Activated CD8-positive, alpha-beta memory T cell treated with anti-CD3 and anti-CD28 coated beads, Interleukin-2, amount 50 U/mL, for 48 hours (primary cell): ENCODE measurements around the gene PIGS.
"Not testable (repeated sequence)": the region's sequence is repeated elsewhere in the genome, so short reads cannot be mapped to it uniquely, and the experiment has no call there.

Source experiments
- DNase-seq: peaks from one replicate; pipeline ENCODE4 v3.0.0-alpha.2; 2020

The PIGS gene

DNA sequence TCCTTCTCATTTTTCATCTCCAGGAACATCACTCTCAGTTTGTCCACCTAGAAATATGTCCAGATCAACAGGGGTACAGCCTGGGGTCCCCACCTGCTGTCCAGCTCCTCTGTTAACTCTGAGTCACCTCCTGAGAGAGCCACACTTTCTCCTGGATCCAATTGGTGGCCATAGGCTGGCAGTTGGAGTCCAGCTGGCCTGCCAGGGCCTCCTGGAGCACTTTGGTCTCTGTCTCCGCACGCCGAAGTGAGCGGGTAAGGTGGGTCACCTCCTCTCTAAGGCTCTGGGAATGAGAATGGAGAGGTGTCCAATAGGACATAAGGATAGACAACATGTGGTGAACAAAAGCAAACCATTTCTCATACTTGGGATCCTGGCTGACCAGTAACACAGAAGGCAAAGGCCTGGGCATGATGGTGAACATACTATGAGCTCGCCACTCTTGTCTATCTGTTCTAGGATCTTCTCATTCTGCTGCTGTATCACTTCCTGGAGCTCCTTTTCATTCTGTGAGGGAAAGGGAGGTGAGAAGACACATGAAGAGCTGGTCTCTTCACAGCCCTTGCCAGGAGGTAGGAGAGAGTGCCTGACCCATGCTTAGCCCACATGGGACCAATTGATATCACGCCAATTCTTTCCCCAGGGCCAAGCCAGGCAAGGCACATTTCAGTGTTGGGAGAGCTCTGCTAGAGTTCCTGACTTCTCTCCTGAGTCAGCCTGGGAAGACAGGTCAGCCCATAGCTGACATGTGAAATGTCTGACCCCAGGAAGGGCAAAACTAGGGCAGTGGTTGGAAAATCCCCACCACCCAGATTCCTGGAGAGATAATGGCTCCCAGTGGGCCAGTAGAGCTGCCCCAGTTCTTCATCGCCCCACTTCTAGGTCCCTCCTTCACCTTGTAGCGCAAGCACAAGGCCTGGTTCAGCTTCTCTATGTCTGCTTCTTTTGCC is 7.2 kb upstream of the PIGS start:
- no peak for DNase-seq

DNA sequence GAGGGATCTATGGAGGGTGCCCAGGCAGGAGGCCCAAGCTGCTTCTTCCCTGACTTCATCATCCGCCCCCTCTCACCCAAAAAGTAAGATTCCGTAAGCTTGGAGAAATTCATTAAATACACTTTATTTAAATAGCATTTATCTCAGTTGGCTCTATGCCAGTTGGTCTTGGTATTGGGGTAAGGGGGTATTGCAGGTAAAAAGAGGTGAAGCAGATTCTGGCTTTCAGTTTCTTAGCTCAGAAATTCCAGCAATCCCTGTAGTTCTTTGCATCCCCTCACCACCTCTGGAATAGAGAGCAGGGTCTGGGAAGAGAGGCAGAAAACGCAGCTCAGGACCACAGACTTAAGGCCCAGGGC is 6.1 kb upstream of the PIGS start:
- DNase-seq, result no peak

DNA sequence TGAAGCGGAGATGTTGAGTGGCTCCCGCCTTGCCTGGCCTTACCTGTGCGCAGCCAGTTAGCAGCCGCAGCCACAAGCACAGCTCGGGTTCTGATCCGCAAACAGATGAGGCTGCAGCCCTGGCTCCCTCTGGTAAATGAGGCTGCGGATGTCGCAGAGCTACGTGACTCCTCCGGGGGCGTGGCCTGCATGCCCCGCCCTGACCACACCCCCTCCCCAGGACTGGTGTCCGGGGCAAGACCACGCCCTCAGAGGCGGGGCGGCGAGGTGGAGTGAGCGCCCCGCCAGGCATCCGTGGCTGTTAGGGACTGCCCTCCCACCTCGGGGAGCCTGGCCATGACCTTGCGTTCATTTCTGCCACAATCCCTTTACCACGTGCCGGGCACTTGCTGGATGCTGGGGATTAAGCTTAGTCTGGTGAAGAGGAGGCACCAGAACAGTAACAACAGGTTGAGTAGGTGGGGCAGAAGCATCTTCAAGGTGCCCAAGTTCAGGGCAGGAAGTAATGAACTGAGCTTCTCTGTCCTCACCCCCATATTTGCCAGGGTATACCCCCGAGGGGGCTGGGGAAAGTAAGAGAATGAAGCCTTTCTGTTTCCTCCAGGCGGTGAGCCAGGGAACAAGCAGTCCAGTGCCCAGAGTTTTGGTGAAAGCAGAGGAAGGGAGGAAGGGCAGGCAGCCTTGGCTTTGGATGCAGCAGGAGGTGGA is 5.6 kb upstream of the PIGS start, which contains the start of gene ALDOC:
ALDOC (minus strand) TSS at position 138 of the 708 bp plus-strand sequence. CDS start 1,363 bp downstream, outside the sequence.
- peak; percentile 98 for DNase-seq

DNA sequence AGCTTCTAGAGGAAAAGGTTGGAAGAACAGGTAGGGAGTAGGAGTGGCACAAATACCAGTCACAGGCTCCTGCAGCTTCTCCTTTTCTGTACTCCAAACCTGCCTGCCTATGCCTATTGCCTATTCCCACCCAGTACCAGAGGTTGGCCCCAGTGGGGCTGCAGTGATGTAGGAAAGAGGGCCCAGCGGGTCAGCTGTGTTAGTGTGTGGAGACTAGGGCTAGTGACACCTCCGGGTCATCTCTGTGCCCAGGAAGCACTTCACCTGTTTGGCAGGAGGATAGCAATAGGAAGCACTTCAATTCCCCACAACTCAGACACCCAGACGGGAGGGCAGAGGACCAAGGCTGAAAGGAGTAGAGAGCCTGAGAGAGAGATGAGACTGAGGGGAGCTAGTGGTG is 4.7 kb upstream of the PIGS start:
- not testable (repeated sequence) for DNase-seq

- DNase-seq, result no peak
These were observed 3.9 kb upstream of the PIGS start for GRCh38 chr17:28575126-28575795.

GRCh38 chr17:28574526-28574925 is 3.2 kb upstream of the PIGS start:
- no peak for DNase-seq

GRCh38 chr17:28573966-28574480 is 2.7 kb upstream of the PIGS start:
- DNase-seq, result no peak

DNA sequence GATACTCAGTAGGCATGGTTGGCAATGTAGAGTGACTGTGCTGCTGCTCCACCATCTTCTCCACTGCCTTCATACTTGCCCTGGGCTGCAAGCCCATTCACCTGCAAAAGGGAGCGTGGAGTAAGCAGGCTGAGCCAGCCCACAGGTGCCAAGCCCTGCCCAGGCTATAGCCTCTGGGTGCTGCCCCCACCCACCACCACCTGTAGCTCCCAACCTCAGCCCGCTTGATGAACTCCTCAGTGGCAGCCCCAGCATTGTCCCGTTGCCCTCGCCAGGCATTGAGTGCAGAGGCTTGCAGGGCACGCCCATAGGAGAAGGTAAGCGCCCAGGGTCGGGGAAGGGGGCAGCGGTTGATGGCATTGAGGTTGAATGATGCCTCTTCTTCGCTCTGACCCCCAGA is 2.2 kb upstream of the PIGS start:
- DNase-seq, result no peak

DNA sequence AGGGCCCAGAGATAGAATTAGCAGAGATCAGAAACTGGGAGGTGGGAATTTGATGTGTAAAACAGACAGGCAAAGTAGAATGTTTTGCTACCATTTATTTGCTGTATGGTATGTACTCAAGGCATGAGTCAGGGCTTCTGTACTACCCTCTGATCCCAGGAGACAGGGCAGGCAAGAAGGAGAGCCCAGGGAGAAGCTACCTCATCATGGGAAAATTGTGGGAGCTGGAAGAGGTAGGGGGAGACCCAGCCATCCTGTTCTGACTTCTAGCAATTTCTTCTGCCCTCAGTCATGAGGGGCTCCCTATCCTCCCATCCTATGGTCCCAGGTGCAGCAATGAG is 1.7 kb upstream of the PIGS start:
- no peak for DNase-seq

DNA sequence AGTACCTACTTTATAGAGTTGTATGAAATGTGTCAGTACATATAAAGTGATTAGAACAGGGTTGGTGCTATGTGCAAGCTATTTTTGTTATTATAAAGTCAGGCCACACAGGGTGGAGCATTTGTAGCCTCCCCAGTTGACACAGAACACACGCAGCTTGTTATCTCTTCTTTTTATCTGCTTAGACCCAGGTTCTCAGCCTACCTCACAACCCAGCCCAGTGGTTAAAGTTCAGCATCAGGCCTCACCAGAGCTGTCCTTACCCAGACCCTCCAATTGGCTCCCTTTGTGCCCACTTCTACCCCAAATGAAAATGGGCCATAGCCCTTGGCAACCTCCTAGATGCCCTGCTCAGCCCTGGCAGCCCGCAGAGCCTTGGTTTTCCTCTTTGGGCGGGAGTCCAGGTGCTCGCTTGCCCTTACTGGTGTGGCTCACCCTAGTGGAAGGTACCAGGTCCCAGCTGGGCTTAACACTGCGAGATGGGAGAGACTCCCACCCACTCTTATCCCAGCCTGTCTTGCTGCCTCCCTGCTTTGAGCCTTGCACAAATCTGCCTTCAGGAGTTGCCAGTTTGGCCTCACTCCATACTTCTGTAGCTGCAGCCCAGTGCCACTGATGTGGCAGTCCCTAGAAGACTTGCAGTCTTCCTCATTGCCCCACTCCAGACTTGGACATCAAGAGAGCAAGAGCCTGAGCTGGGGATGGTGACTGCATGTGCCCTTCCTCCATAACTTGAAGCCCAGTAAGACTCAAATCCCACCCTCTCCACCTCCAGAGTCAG is 1.1 kb upstream of the PIGS start:
- DNase-seq, result no peak

- peak; percentile 78 for DNase-seq
These were observed 486 bp downstream of the PIGS start for GRCh38 chr17:28570716-28571360.

DNA sequence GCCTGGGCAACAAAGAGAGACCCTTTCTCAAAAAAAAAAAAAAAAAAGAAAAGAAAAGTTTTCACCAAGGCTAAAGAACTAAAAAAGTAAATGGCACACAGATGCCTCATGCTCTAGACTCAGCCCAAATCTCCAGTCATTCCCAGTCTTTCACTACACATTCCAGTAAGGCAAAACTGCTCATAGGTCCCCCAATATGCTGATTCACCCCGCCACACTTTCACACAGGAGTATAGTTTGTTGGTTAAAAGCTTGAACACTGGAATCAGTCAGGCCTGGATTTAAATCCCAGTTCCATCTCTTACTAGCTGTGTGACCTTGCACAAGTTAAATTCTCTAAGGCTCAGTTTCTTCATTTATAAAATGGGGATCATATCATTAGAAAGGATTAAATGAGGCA is 1.9 kb downstream of the PIGS start:
- no peak for DNase-seq

GRCh38 chr17:28567604-28568003 is 3.7 kb downstream of the PIGS start:
- DNase-seq, result no peak

GRCh38 chr17:28563475-28563874 is 7.8 kb downstream of the PIGS start:
- DNase-seq, result no peak

DNA sequence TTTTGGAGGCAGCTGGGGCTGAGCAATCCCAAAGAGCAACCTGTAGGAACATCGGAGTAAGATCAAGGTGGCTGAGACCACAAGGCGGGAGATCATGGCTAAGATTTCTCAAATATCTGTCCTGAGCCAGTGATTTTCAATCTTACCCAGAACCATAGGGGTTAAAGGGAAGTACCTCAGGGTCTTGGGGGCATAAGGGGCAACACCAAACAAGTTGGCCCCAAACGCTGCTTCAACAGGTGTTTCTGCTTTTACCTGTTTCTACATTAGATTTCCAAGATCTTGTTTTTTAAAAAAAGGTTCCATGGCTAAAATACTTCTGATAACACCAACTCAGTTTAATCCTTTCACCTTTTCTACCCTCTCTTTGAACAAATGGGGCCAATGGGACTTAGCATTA is 16.3 kb downstream of the PIGS start:
- no peak for DNase-seq

- DNase-seq, result no peak
These were observed 16.8 kb downstream of the PIGS start for GRCh38 chr17:28554565-28554964.

DNA sequence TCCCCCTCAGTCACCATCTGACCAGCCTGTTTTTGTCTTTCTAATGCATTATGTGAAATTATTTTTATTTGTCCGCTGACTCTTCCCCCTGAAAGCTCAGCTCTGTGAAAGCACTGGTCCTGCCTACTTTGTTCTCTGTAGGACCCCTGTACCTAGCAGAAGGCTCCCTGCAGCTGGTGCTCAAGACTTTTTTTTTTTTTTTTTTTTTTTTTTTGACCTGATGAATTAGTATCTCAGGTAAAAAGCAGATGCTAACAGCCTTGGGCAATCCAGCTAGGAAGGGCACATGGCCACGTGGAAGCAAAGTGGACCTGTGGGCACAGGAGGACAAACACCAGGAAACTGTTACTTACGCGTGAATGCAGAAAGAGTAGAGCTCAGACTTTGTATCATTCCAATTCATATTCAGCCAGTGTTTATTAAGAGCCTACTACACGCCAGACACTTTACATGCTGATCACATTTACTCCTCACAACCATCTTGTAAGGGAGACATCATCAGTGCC is 18.3 kb downstream of the PIGS start:
- no peak for DNase-seq

DNA sequence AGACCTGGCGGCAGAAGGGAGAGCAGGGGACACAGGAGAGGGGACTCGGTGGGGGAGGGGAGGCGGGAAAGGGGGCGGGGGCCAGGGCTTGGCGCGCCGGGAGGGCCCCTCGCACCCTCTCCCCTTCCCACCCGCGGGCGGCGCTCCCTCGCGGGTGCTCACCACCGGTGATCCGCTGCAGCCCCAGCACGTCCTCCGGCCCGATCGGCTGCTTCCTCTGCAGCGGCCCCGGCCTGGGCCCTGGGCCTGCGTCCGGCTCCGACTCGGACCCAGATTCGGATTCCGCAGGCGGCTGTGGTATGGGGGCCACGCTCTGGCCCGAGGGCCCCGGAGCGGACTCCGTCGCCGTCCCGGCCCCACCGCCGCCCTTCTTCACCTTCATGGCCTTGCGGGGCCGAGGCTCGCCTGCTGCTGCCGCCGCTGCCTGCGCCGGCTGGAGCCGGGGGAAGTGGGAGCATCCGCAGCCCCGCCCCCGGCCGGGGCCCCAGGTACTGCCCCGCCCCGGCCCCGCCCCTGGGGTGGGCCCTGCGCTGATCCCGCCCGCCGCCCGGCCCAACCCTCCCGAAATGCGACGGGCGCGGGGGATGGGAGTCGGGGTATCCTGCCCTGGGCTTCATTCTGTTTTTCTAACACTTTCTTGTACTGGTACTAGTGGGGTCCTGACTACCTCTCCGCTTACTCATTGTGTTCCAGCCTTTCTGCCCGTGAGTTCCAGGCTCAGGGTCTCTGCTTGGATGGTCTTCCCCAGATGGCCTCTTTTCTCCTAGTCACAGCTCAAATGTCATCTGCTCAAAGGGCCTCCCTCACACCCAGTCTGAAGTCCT is 18.9 kb downstream of the PIGS start, which contains the start of gene UNC119:
UNC119 (minus strand) TSS at position 449 of the 824 bp plus-strand sequence; CDS start at position 382, 67 bp downstream.
- peak; percentile 90 for DNase-seq

- DNase-seq, result no peak
These were observed 19.7 kb downstream of the PIGS start for GRCh38 chr17:28551421-28552175.

GRCh38 chr17:28550858-28551257 is 20.5 kb downstream of the PIGS start:
- DNase-seq, result no peak
